Stomach (tissue), 4 donors: ENCODE data around the gene SKOR1.

Experiments
- CTCF ChIP-seq, 7 experiments: fragments of 450-650 bp in 4 of 7; fragments of 200-600 bp in 3 of 7; sonication (generic) in 3 of 7; IDR thresholded peaks; one replicate each; pipeline ENCODE4 v1.5.1; 2016 to 2019; ENCODE audit warnings: antibody characterized with exemption in 7 of 7, control low read depth in 2 of 7, mild to moderate bottlenecking in 1 of 7
- EP300 ChIP-seq: sonication (generic); formaldehyde crosslinking; IDR thresholded peaks from one replicate; pipeline ENCODE4 v1.6.1; 2017; ENCODE audit warnings: antibody characterized with exemption
- POLR2A ChIP-seq, 4 donors: fragments of 450-650 bp; IDR thresholded peaks; one replicate each; pipeline ENCODE4 v1.6.1; 2016; ENCODE audit warnings: antibody characterized with exemption in 4 of 4, control low read depth in 2 of 4, mild to moderate bottlenecking in 1 of 4, moderate library complexity in 1 of 4
- POLR2AphosphoS5 ChIP-seq, 3 donors: sonication (generic); formaldehyde crosslinking; IDR thresholded peaks; one replicate each; pipeline ENCODE4 v1.6.1; 2016; ENCODE audit warnings: antibody characterized with exemption in 3 of 3

- no peak for TF ChIP-seq CTCF (IDR thresholded peaks at IDR 0.05)
- no peak for TF ChIP-seq POLR2A (IDR thresholded peaks at IDR 0.05)
- TF ChIP-seq POLR2AphosphoS5 (IDR thresholded peaks at IDR 0.05): no peak
- no peak for TF ChIP-seq EP300
Measured at GRCh38 chr15:67857220-67857619, 31.9 kb downstream of the SKOR1 start.
